Endodermal cell (in vitro differentiated cells): ENCODE data around the gene LSP1. TPM values are rescaled to one million over a fixed set of nuclear protein-coding genes. Genes with fewer than 3 reads are reported as not detected.

Experiments used
- DNase-seq: peaks from one replicate; pipeline ENCODE4 v3.0.0-alpha.2; 2017
- H3K27ac ChIP-seq: 2 replicates; pipeline ENCODE4 v1.5.1; 2013; ENCODE audit warnings: mild to moderate bottlenecking, low read depth, low read length, moderate library complexity
- H3K27me3 ChIP-seq: 2 replicates; pipeline ENCODE4 v1.6.1; 2013; ENCODE audit warnings: mild to moderate bottlenecking, low read length, moderate library complexity; ENCODE audit not compliant: insufficient read depth, control insufficient read depth, poor library complexity, severe bottlenecking
- H3K36me3 ChIP-seq: 2 replicates; pipeline ENCODE4 v1.7.0; 2013; ENCODE audit warnings: mild to moderate bottlenecking, low read length, moderate library complexity; ENCODE audit not compliant: control insufficient read depth, insufficient read depth
- H3K4me1 ChIP-seq: one replicate; pipeline ENCODE4 v1.7.0; 2013; ENCODE audit warnings: low read length; ENCODE audit not compliant: control insufficient read depth, insufficient read depth
- H3K4me3 ChIP-seq: 2 replicates; pipeline ENCODE4 v1.5.1; 2013; ENCODE audit warnings: mild to moderate bottlenecking, low read length, moderate library complexity
- H3K9ac ChIP-seq: 2 replicates; pipeline ENCODE4 v1.6.1; 2013; ENCODE audit warnings: mild to moderate bottlenecking, low read length, moderate library complexity; ENCODE audit not compliant: poor library complexity, severe bottlenecking; ENCODE audit errors: extremely low read depth
- H3K9me3 ChIP-seq: 2 replicates; pipeline ENCODE4 v1.6.1; 2013; ENCODE audit warnings: mild to moderate bottlenecking, low read length, moderate library complexity; ENCODE audit not compliant: control insufficient read depth
- H3K27ac Mint-ChIP-seq: 2 replicates; pipeline ENCODE4 v1.8.0; 2020; ENCODE audit warnings: mixed read lengths
- H3K27me3 Mint-ChIP-seq: 2 replicates; pipeline ENCODE4 v1.8.0; 2021; ENCODE audit warnings: mild to moderate bottlenecking, mixed read lengths; ENCODE audit not compliant: insufficient read depth
- H3K36me3 Mint-ChIP-seq: 2 replicates; pipeline ENCODE4 v1.8.0; 2020; ENCODE audit warnings: low read depth, mixed read lengths
- H3K4me1 Mint-ChIP-seq: 2 replicates; pipeline ENCODE4 v1.8.0; 2020; ENCODE audit warnings: mixed read lengths
- H3K4me3 Mint-ChIP-seq: 2 replicates; pipeline ENCODE4 v1.8.0; 2020; ENCODE audit warnings: mild to moderate bottlenecking, moderate library complexity, mixed read lengths
- H3K9me3 Mint-ChIP-seq: 2 replicates; pipeline ENCODE4 v1.8.0; 2020; ENCODE audit warnings: mild to moderate bottlenecking, mixed read lengths
- WGBS, 2 experiments: methylation state at CpG; one replicate each; pipeline versions ENCODE4 v1.1.5 to v1.1.7; 2013; ENCODE audit warnings: missing lambda C conversion rate in 2 of 2, mixed read lengths in 1 of 2; ENCODE audit not compliant: insufficient coverage in 1 of 2, insufficient read length in 1 of 2; 5-methylcytosine and 5-hydroxymethylcytosine counted together
- total RNA-seq, 2 donors: library from RNA; stranded (reverse); fragmentation: NEBNext Ultra II Directional in 1 of 2; extraction: Animal tissue kit (Norgen Biotek cat#: 25700) in 1 of 2; gene quantifications; 2 replicates in 1 of 2; 3 replicates in 1 of 2; pipeline ENCODE4 v1.2.1, GENCODE V29; 2021
- TF ChIP-seq, protein P1 (sequence below): fragments of 200-600 bp; sonication (generic); conservative IDR thresholded peaks from 2 replicates; pipeline ENCODE4 v1.5.0; 2021; ENCODE audit warnings: antibody characterized with exemption, mild to moderate bottlenecking

LSP1 gene
- total RNA-seq, 2 donors from 2014 or later = not detected

DNA sequence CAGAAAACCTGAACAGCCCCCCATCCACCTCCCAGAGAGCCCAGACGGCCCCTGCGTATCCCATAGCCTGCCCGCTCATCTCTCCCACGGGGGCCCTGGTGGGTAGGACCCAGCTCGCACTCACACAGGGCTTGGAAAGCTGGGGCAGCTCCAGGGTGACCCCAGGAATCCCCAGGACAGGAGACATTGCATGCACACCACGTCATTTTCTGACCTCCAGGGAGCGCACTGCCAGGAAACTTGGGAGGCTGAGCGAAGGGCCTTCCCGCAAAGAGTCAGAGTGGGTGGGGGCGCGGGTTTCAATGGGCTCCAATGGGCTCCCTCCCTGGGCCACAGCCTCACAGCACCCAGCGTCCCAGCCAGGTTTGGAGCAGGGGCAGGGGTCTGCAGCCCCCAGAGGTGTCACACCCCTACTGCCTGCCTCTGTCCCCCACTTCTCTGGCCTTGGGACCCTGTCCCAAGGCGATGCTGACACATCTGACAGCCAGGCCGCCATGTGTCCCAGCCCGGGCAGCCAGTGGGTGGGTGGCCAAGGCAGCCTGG is 26.3 kb upstream of the LSP1 start:
- Mint-ChIP-seq H3K4me1 (no peaks in the 10 kb centered on the region), H3K9me3 (no peaks in the 10 kb centered on the region), H3K27me3 (peaks cover 28% of the 10 kb centered on the region), H3K4me3 (no peak overlapping the region), H3K36me3 (no peaks in the 10 kb centered on the region), H3K27ac (no peak overlapping the region)
- peaks cover 25% of the 10 kb centered on the region for H3K27me3 ChIP-seq
- no peak overlapping the region for H3K9ac ChIP-seq
- H3K4me1 ChIP-seq = no peaks in the 10 kb centered on the region
- WGBS, 2 experiments = 86 to 90% methylated on average over 11 to 15 of the region's 15 CpGs
- DNase-seq = peak; percentile 70
- no peak overlapping the region for H3K4me3 ChIP-seq
- H3K27ac ChIP-seq = no peak overlapping the region
- H3K9me3 ChIP-seq = no peaks in the 10 kb centered on the region
- TF ChIP-seq, protein P1, sequence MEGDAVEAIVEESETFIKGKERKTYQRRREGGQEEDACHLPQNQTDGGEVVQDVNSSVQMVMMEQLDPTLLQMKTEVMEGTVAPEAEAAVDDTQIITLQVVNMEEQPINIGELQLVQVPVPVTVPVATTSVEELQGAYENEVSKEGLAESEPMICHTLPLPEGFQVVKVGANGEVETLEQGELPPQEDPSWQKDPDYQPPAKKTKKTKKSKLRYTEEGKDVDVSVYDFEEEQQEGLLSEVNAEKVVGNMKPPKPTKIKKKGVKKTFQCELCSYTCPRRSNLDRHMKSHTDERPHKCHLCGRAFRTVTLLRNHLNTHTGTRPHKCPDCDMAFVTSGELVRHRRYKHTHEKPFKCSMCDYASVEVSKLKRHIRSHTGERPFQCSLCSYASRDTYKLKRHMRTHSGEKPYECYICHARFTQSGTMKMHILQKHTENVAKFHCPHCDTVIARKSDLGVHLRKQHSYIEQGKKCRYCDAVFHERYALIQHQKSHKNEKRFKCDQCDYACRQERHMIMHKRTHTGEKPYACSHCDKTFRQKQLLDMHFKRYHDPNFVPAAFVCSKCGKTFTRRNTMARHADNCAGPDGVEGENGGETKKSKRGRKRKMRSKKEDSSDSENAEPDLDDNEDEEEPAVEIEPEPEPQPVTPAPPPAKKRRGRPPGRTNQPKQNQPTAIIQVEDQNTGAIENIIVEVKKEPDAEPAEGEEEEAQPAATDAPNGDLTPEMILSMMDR = peak; percentile 48
- no peaks in the 10 kb centered on the region for H3K36me3 ChIP-seq

DNA sequence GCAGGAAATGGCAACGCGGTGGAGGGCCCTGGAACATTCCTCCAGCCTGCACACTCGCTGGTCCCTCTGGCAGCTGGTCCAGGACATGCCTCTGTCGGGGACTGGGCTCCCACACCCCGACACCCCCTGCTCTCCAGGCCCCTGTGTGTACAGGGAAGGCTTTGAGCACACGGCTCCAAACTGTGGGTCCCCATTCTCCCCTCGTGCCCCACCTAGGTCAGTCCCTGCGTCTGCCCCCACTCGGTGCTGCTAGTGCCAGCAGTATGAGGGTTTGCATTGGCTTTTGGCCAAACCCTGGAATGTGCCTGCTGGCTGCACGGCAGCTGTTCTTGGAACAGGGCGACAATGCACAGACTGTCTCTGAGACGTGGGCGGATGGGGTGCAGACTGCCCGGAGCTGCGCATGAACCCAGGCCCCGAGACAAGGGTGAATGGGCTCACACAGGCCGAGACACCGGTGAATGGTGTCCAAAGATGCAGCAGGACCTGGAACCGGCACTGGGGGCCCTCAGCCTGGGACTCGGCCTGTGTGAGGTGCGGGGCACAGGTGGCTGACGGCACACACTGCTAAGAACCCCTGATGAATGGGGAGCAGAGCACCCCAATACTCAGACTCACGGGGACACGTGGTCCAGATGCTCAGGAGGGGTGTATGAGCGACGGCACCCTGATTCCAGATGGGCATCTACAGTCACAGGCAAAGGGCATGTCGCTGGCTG is 25.6 kb upstream of the LSP1 start:
- Mint-ChIP-seq H3K9me3 (no peaks in the 10 kb centered on the region), H3K27ac (no peak overlapping the region), H3K4me1 (no peaks in the 10 kb centered on the region), H3K27me3 (peaks cover 29% of the 10 kb centered on the region), H3K4me3 (no peak overlapping the region), H3K36me3 (no peaks in the 10 kb centered on the region)
- H3K9me3 ChIP-seq = no peaks in the 10 kb centered on the region
- no peak overlapping the region for H3K27ac ChIP-seq
- WGBS, 2 experiments = 85 to 89% methylated on average over 10 to 27 of the region's 27 CpGs
- H3K9ac ChIP-seq = no peak overlapping the region
- TF ChIP-seq, protein P1 = no peak
- no peaks in the 10 kb centered on the region for H3K36me3 ChIP-seq
- no peak for DNase-seq
- no peaks in the 10 kb centered on the region for H3K4me1 ChIP-seq
- H3K4me3 ChIP-seq = no peak overlapping the region
- H3K27me3 ChIP-seq = peaks cover 31% of the 10 kb centered on the region

DNA sequence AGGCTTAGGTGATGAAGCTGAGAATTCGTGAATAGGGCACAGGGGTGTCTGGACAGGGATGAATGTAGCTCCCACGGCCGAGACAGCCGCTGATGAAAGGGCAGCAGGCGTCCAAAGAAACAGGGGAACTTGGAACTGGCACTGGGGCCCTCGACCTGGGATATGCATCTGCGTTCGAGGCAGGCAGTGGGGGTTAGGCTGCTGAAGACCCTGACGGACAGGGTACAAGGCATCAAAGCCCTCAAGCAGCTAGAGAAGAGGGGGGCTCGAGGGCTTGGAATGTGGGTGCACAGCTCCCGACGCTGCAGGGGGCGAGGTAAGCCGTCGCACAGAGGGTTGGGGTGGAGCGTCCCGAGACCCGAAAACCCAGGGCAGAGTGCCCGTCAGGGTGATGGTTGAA is 25.0 kb upstream of the LSP1 start:
- 87 to 92% methylated on average over 15 to 19 of the region's 19 CpGs for WGBS, 2 experiments
- Mint-ChIP-seq H3K27me3 (peaks cover 32% of the 10 kb centered on the region), H3K4me1 (no peaks in the 10 kb centered on the region), H3K9me3 (no peaks in the 10 kb centered on the region), H3K36me3 (no peaks in the 10 kb centered on the region), H3K4me3 (no peak overlapping the region), H3K27ac (no peak overlapping the region)
- no peak for DNase-seq
- no peak overlapping the region for H3K9ac ChIP-seq
- TF ChIP-seq, protein P1 = no peak
- H3K27ac ChIP-seq = no peak overlapping the region
- H3K4me1 ChIP-seq = no peaks in the 10 kb centered on the region
- no peak overlapping the region for H3K4me3 ChIP-seq
- no peaks in the 10 kb centered on the region for H3K36me3 ChIP-seq
- no peaks in the 10 kb centered on the region for H3K9me3 ChIP-seq
- peaks cover 35% of the 10 kb centered on the region for H3K27me3 ChIP-seq
